GM23338 (cell line): ENCODE data around the gene KRTAP8-1. TPM values are rescaled to one million over a fixed set of nuclear protein-coding genes. Genes with fewer than 3 reads are reported as not detected.
A peak's percentile ranks its signal among the peaks of the same experiment; 100 is the strongest.

Experiments used
- ATAC-seq: fragments of 200-7000 bp; cut with Tn5 transposase; 3 replicates; pipeline ENCODE4 v1.9.1; 2020
- DNase-seq: peaks from one replicate; pipeline ENCODE4 v3.0.0-alpha.2; 2015; ENCODE audit warnings: low spot score
- H2AFZ ChIP-seq: fragments of 200-600 bp; sonication (generic); 2 replicates; pipeline ENCODE4 v1.8.0; 2016; ENCODE audit warnings: antibody characterized with exemption, mild to moderate bottlenecking, moderate library complexity
- H3F3A ChIP-seq: fragments of 200-600 bp; sonication (generic); replicated peaks from 2 replicates; pipeline ENCODE4 v1.8.0; 2017; ENCODE audit warnings: antibody characterized with exemption, mixed run types, low read depth
- H3K27ac ChIP-seq: fragments of 200-600 bp; sonication (generic); 2 replicates; pipeline ENCODE4 v1.6.1; 2016; ENCODE audit warnings: low read depth
- H3K27me3 ChIP-seq: fragments of 200-600 bp; sonication (generic); 2 replicates; pipeline ENCODE4 v1.8.0; 2016; ENCODE audit warnings: mild to moderate bottlenecking, mixed run types, moderate library complexity; ENCODE audit not compliant: insufficient read depth
- H3K36me3 ChIP-seq: fragments of 200-600 bp; sonication (generic); 2 replicates; pipeline ENCODE4 v1.8.0; 2016; ENCODE audit warnings: mild to moderate bottlenecking; ENCODE audit not compliant: insufficient read depth
- H3K4me1 ChIP-seq: fragments of 200-600 bp; sonication (generic); 2 replicates; pipeline ENCODE4 v1.8.0; 2016; ENCODE audit warnings: mild to moderate bottlenecking, moderate library complexity; ENCODE audit not compliant: insufficient read depth
- H3K4me2 ChIP-seq: fragments of 200-600 bp; sonication (generic); 2 replicates; pipeline ENCODE4 v1.7.1; 2017; ENCODE audit warnings: mixed run types
- H3K4me3 ChIP-seq: fragments of 200-600 bp; sonication (generic); 2 replicates; pipeline ENCODE4 v1.6.1; 2016; ENCODE audit warnings: mixed run types
- H3K79me2 ChIP-seq: fragments of 200-600 bp; sonication (generic); replicated peaks from 2 replicates; pipeline ENCODE4 v1.8.0; 2017; ENCODE audit warnings: mild to moderate bottlenecking; ENCODE audit not compliant: insufficient read depth
- H3K9me2 ChIP-seq: fragments of 200-600 bp; sonication (generic); 2 replicates; pipeline ENCODE4 v1.8.0; 2017; ENCODE audit not compliant: insufficient read depth
- H4K20me1 ChIP-seq: fragments of 200-600 bp; sonication (generic); replicated peaks from 2 replicates; pipeline ENCODE4 v1.8.0; 2017; ENCODE audit warnings: mild to moderate bottlenecking; ENCODE audit not compliant: insufficient read depth
- H3K27ac Mint-ChIP-seq: 2 replicates; pipeline ENCODE4 v1.8.0; 2020; ENCODE audit warnings: inconsistent platforms, mild to moderate bottlenecking, moderate library complexity, mixed read lengths
- H3K27me3 Mint-ChIP-seq: 3 replicates; pipeline ENCODE4 v1.8.0; 2022; ENCODE audit warnings: low read depth, mild to moderate bottlenecking, moderate library complexity, mixed read lengths, inconsistent platforms; ENCODE audit not compliant: insufficient read depth, poor library complexity
- H3K36me3 Mint-ChIP-seq: 3 replicates; pipeline ENCODE4 v1.8.0; 2021; ENCODE audit warnings: low read depth, mild to moderate bottlenecking, inconsistent platforms, moderate library complexity, mixed read lengths
- H3K4me1 Mint-ChIP-seq: 3 replicates; pipeline ENCODE4 v1.8.0; 2020; ENCODE audit warnings: mild to moderate bottlenecking, inconsistent platforms, mixed read lengths
- H3K4me3 Mint-ChIP-seq: 3 replicates; pipeline ENCODE4 v1.8.0; 2021; ENCODE audit warnings: moderate library complexity, mild to moderate bottlenecking, inconsistent platforms, mixed read lengths
- H3K9me3 Mint-ChIP-seq: 3 replicates; pipeline ENCODE4 v1.8.0; 2020; ENCODE audit warnings: moderate library complexity, mild to moderate bottlenecking, inconsistent platforms, mixed read lengths
- CREB1 ChIP-seq: fragments of 250-450 bp; sonication (Bioruptor Pico); IDR thresholded peaks from 2 replicates; pipeline ENCODE4 v1.5.0; 2020; ENCODE audit warnings: low read depth, mild to moderate bottlenecking, moderate library complexity
- EZH2 ChIP-seq: fragments of 200-600 bp; sonication (generic); IDR thresholded peaks from one replicate; pipeline ENCODE4 v1.8.0; 2017; ENCODE audit warnings: antibody characterized with exemption, mild to moderate bottlenecking, low read depth; ENCODE audit not compliant: unreplicated experiment
- EZH2phosphoT487 ChIP-seq: fragments of 200-600 bp; sonication (generic); IDR thresholded peaks from one replicate; pipeline ENCODE4 v1.8.1; 2018; ENCODE audit warnings: antibody characterized with exemption; ENCODE audit not compliant: unreplicated experiment
- NANOG ChIP-seq: IDR thresholded peaks from 2 replicates; pipeline ENCODE4 v1.6.1; 2016; ENCODE audit warnings: antibody characterized with exemption, borderline replicate concordance
- POLR2AphosphoS5 ChIP-seq: IDR thresholded peaks from 2 replicates; pipeline ENCODE4 v1.6.1; 2016; ENCODE audit warnings: antibody characterized with exemption, low read depth
- STAT1 ChIP-seq: IDR thresholded peaks from one replicate; pipeline ENCODE4 v1.6.1; 2016; ENCODE audit warnings: antibody characterized with exemption; ENCODE audit not compliant: unreplicated experiment
- ZNF331 ChIP-seq: fragments of 250-450 bp; sonication (Bioruptor Pico); IDR thresholded peaks from 2 replicates; pipeline ENCODE4 v1.5.0; 2020; ENCODE audit warnings: low read depth, mild to moderate bottlenecking, moderate library complexity
- long read RNA-seq: library from polyadenylated mRNA; unstranded; transcript quantifications from one replicate; pipeline ENCODE4 v2.0.0, GENCODE V29; 2020; ENCODE audit not compliant: unreplicated experiment
- polyA plus RNA-seq: library from polyadenylated mRNA; unstranded; fragments of >200 nt; fragmentation: Nextera tagmentation; extraction: Ambion mirVana; gene quantifications from 2 replicates; pipeline ENCODE4 v1.2.1, GENCODE V29; 2016
- total RNA-seq: library from RNA; depleted of rRNA; stranded (reverse); fragments of >200 nt; shearing (Covaris generic); gene quantifications from 2 replicates; pipeline ENCODE4 v1.2.3, GENCODE V29; 2014; rRNA removed
- TF ChIP-seq, protein P1 (sequence below): fragments of 250-450 bp; sonication (Bioruptor Pico); IDR thresholded peaks from 2 replicates; pipeline ENCODE4 v1.5.0; 2020; ENCODE audit warnings: mild to moderate bottlenecking, moderate library complexity
- TF ChIP-seq, protein P2 (sequence below): IDR thresholded peaks from one replicate; pipeline ENCODE4 v1.6.1; 2018; ENCODE audit warnings: antibody characterized with exemption; ENCODE audit not compliant: unreplicated experiment

KRTAP8-1 gene, protein sequence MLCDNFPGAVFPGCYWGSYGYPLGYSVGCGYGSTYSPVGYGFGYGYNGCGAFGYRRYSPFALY
- total RNA-seq (not detected in 2 replicates), polyA plus RNA-seq (not detected in 2 replicates)
- long read RNA-seq = 0 reads

DNA sequence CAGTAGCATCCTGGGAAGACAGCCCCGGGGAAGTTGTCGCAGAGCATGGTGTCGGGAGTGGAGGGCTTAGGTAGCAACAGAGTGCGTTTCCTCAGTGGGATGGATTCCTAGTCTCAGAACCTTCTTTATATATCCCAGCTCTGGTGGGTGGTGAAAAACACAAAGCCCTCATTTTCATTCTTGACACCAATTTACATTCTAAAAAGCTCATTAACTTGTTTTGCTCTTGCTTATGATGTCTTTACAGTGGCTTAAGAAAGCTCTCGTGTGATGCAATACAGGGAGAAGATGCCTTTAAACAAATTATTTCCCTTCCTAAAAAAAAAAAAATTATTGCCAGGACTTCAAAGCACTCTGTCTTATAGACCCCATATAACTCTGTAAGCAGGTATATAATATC lies at the start of gene KRTAP8-1:
Gene KRTAP8-1, minus strand, starts transcription at position 101 of the 400 bp plus-strand sequence. Its CDS starts 54 bp downstream, at position 47.
- no peaks in the 10 kb centered on the region for H3K27me3 ChIP-seq
- H3F3A ChIP-seq = no peaks in the 10 kb centered on the region
- Mint-ChIP-seq H3K9me3 (no peaks in the 10 kb centered on the region; the same call in 2 of the 3 replicates), H3K4me3 (no peak within 1 kb of the TSS), H3K36me3 (no peaks in the 10 kb centered on the region), H3K4me1 (peaks cover 11% of the 10 kb centered on the region), H3K27ac (no peak within 1 kb of the TSS), H3K27me3 (peaks cover 4% of the 10 kb centered on the region)
- H2AFZ ChIP-seq = peak within 1 kb of the TSS; percentile 33; the same call in 1 of the 2 replicates
- no peaks in the 10 kb centered on the region for H3K79me2 ChIP-seq
- no peaks in the 10 kb centered on the region for H4K20me1 ChIP-seq
- ATAC-seq = no peak; the same call in 1 of the 3 replicates
- no peak within 1 kb of the TSS for H3K27ac ChIP-seq
- H3K9me2 ChIP-seq = peaks cover 8% of the 10 kb centered on the region; the same call in 1 of the 2 replicates
- H3K4me3 ChIP-seq = no peak within 1 kb of the TSS
- 0 out of 2 replicates have a peak within 1 kb of the TSS, but pooled peaks have one; percentile 7 for H3K4me2 ChIP-seq
- H3K4me1 ChIP-seq = no peaks in the 10 kb centered on the region
- DNase-seq = peak; percentile 2
- no peak for TF ChIP-seq CREB1 (CRISPR knock-in tag)
- H3K36me3 ChIP-seq = no peaks in the 10 kb centered on the region

DNA sequence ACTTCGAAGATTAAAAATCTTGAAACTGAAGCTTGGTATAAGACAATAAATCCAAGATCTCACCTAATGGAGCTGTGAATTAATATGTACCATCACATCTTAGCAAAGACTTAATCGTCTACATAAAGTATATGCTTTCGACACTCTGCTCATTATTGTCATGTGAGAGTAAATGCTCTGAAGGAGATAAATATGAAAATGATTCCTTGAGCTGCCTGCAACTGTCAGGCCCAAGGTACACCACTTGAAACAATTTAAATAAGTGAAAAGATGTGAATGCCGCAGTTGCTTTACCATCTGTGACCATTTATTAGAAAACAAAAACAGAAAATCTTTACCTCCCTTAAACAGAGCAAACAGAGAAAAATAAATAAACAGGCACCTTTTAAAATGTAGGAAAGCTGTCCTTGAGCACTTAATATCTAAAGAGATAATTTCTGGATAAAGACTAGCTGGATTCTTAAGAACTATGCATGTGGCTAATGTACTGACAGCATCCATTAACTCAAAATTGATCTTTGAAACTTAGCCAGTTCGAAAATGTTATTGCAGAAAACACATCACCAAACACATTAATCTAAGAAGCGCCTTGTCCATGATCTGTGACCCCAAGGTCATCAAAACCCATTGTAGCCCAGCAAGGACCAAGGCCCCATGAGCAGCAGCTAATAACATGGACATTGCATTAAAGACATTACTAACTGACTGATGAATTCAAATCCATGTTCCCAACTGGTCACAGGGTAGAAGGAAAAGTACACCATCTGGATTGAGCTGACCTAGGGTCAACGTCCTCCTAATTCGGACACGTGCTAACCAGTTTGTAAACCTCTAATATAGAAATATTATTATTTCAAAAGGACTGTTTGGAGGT lies 34.8 kb upstream of the KRTAP8-1 start:
- Histone ChIP-seq H3K79me2 (no peaks in the 10 kb centered on the region), H3K36me3 (no peaks in the 10 kb centered on the region), H3F3A (no peaks in the 10 kb centered on the region), H4K20me1 (no peaks in the 10 kb centered on the region), H3K27me3 (no peaks in the 10 kb centered on the region), H3K27ac (no peak overlapping the region), H2AFZ (no peak overlapping the region), H3K4me2 (no peak overlapping the region), H3K4me3 (no peak overlapping the region), H3K9me2 (no peaks in the 10 kb centered on the region), H3K4me1 (no peaks in the 10 kb centered on the region)
- no peak for ATAC-seq
- Mint-ChIP-seq H3K9me3 (no peaks in the 10 kb centered on the region), H3K27ac (no peak overlapping the region), H3K36me3 (no peaks in the 10 kb centered on the region), H3K4me1 (no peaks in the 10 kb centered on the region), H3K4me3 (no peak overlapping the region), H3K27me3 (peaks cover 2% of the 10 kb centered on the region)
- no peak for DNase-seq
- TF ChIP-seq, protein P1, sequence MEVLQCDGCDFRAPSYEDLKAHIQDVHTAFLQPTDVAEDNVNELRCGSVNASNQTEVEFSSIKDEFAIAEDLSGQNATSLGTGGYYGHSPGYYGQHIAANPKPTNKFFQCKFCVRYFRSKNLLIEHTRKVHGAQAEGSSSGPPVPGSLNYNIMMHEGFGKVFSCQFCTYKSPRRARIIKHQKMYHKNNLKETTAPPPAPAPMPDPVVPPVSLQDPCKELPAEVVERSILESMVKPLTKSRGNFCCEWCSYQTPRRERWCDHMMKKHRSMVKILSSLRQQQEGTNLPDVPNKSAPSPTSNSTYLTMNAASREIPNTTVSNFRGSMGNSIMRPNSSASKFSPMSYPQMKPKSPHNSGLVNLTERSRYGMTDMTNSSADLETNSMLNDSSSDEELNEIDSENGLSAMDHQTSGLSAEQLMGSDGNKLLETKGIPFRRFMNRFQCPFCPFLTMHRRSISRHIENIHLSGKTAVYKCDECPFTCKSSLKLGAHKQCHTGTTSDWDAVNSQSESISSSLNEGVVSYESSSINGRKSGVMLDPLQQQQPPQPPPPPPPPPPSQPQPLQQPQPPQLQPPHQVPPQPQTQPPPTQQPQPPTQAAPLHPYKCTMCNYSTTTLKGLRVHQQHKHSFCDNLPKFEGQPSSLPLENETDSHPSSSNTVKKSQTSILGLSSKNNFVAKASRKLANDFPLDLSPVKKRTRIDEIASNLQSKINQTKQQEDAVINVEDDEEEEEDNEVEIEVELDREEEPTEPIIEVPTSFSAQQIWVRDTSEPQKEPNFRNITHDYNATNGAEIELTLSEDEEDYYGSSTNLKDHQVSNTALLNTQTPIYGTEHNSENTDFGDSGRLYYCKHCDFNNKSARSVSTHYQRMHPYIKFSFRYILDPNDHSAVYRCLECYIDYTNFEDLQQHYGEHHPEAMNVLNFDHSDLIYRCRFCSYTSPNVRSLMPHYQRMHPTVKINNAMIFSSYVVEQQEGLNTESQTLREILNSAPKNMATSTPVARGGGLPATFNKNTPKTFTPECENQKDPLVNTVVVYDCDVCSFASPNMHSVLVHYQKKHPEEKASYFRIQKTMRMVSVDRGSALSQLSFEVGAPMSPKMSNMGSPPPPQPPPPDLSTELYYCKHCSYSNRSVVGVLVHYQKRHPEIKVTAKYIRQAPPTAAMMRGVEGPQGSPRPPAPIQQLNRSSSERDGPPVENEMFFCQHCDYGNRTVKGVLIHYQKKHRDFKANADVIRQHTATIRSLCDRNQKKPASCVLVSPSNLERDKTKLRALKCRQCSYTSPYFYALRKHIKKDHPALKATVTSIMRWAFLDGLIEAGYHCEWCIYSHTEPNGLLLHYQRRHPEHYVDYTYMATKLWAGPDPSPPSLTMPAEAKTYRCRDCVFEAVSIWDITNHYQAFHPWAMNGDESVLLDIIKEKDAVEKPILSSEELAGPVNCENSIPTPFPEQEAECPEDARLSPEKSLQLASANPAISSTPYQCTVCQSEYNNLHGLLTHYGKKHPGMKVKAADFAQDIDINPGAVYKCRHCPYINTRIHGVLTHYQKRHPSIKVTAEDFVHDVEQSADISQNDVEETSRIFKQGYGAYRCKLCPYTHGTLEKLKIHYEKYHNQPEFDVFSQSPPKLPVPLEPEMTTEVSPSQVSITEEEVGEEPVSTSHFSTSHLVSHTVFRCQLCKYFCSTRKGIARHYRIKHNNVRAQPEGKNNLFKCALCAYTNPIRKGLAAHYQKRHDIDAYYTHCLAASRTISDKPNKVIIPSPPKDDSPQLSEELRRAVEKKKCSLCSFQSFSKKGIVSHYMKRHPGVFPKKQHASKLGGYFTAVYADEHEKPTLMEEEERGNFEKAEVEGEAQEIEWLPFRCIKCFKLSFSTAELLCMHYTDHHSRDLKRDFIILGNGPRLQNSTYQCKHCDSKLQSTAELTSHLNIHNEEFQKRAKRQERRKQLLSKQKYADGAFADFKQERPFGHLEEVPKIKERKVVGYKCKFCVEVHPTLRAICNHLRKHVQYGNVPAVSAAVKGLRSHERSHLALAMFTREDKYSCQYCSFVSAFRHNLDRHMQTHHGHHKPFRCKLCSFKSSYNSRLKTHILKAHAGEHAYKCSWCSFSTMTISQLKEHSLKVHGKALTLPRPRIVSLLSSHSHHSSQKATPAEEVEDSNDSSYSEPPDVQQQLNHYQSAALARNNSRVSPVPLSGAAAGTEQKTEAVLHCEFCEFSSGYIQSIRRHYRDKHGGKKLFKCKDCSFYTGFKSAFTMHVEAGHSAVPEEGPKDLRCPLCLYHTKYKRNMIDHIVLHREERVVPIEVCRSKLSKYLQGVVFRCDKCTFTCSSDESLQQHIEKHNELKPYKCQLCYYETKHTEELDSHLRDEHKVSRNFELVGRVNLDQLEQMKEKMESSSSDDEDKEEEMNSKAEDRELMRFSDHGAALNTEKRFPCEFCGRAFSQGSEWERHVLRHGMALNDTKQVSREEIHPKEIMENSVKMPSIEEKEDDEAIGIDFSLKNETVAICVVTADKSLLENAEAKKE (CRISPR knock-in tag) = no peak
- TF ChIP-seq EZH2phosphoT487 (no peak), EZH2 (no peak), ZNF331 (no peak), CREB1 (CRISPR knock-in tag) (no peak), NANOG (no peak), STAT1 (no peak), POLR2AphosphoS5 (no peak)
- TF ChIP-seq, protein P2, sequence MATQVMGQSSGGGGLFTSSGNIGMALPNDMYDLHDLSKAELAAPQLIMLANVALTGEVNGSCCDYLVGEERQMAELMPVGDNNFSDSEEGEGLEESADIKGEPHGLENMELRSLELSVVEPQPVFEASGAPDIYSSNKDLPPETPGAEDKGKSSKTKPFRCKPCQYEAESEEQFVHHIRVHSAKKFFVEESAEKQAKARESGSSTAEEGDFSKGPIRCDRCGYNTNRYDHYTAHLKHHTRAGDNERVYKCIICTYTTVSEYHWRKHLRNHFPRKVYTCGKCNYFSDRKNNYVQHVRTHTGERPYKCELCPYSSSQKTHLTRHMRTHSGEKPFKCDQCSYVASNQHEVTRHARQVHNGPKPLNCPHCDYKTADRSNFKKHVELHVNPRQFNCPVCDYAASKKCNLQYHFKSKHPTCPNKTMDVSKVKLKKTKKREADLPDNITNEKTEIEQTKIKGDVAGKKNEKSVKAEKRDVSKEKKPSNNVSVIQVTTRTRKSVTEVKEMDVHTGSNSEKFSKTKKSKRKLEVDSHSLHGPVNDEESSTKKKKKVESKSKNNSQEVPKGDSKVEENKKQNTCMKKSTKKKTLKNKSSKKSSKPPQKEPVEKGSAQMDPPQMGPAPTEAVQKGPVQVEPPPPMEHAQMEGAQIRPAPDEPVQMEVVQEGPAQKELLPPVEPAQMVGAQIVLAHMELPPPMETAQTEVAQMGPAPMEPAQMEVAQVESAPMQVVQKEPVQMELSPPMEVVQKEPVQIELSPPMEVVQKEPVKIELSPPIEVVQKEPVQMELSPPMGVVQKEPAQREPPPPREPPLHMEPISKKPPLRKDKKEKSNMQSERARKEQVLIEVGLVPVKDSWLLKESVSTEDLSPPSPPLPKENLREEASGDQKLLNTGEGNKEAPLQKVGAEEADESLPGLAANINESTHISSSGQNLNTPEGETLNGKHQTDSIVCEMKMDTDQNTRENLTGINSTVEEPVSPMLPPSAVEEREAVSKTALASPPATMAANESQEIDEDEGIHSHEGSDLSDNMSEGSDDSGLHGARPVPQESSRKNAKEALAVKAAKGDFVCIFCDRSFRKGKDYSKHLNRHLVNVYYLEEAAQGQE = no peak
